Keratinocyte (primary cell): ENCODE results near the gene SYNJ2. TPM values are rescaled to one million over a fixed set of nuclear protein-coding genes. Genes with fewer than 3 reads are reported as not detected.
A peak's percentile ranks its signal among the peaks of the same experiment; 100 is the strongest.

ENCODE experiments used
- DNase-seq: peaks from one replicate; pipeline ENCODE4 v3.0.0-alpha.2; 2011; ENCODE audit warnings: low read depth, missing footprints, low spot score
- FAIRE-seq: peaks from 2 replicates; lab custom pipeline; 2011; peaks lifted over from hg19 to GRCh38; lab: Jason Lieb, UNC
- H2AFZ ChIP-seq: 2 replicates; pipeline ENCODE4 v1.6.0; 2012; ENCODE audit warnings: low read length, control low read depth, inconsistent platforms; ENCODE audit not compliant: control insufficient read depth
- H3K27ac ChIP-seq: 2 replicates; pipeline ENCODE4 v1.5.1; 2011; ENCODE audit warnings: low read length; ENCODE audit not compliant: control insufficient read depth, insufficient read depth
- H3K27me3 ChIP-seq: 3 replicates; pipeline ENCODE4 v1.6.0; 2011; ENCODE audit warnings: low read length; ENCODE audit not compliant: control insufficient read depth, insufficient read depth; ENCODE audit errors: extremely low read depth
- H3K36me3 ChIP-seq, 2 experiments: 2 replicates in 1 of 2; 3 replicates in 1 of 2; pipeline ENCODE4 v1.5.1; 2011; ENCODE audit warnings: low read length in 2 of 2, mild to moderate bottlenecking in 1 of 2; ENCODE audit not compliant: control insufficient read depth in 2 of 2, insufficient read depth in 2 of 2; ENCODE audit errors: extremely low read depth in 1 of 2
- H3K4me1 ChIP-seq: 3 replicates; pipeline ENCODE4 v1.5.1; 2011; ENCODE audit warnings: low read length; ENCODE audit not compliant: control insufficient read depth, insufficient read depth; ENCODE audit errors: extremely low read depth
- H3K4me2 ChIP-seq: 3 replicates; pipeline ENCODE4 v1.6.0; 2011; ENCODE audit warnings: low read depth, low read length; ENCODE audit not compliant: control insufficient read depth, insufficient read depth; ENCODE audit errors: extremely low read depth
- H3K4me3 ChIP-seq, 3 experiments: fragments of 200-600 bp in 1 of 3; sonication (generic) in 1 of 3; 2 replicates in 2 of 3; 3 replicates in 1 of 3; pipeline ENCODE4 v1.5.1; 2011 to 2016; ENCODE audit warnings: low read length in 3 of 3, mild to moderate bottlenecking in 3 of 3, control low read depth in 2 of 3, inconsistent platforms in 1 of 3, low read depth in 1 of 3, mixed read lengths in 1 of 3, mixed run types in 1 of 3, moderate library complexity in 1 of 3; ENCODE audit not compliant: control insufficient read depth in 2 of 3, insufficient read depth in 2 of 3; ENCODE audit errors: extremely low read depth in 1 of 3
- H3K79me2 ChIP-seq: 2 replicates; pipeline ENCODE4 v1.6.0; 2012; ENCODE audit warnings: low read length; ENCODE audit not compliant: control insufficient read depth, insufficient read depth
- H3K9ac ChIP-seq: 3 replicates; pipeline ENCODE4 v1.6.0; 2011; ENCODE audit warnings: low read length; ENCODE audit not compliant: control insufficient read depth, insufficient read depth; ENCODE audit errors: extremely low read depth
- H3K9me1 ChIP-seq: 3 replicates; pipeline ENCODE4 v1.6.0; 2011; ENCODE audit warnings: low read length; ENCODE audit not compliant: control insufficient read depth, insufficient read depth; ENCODE audit errors: extremely low read depth
- H3K9me3 ChIP-seq: 2 replicates; pipeline ENCODE4 v1.5.1; 2012; ENCODE audit warnings: low read depth, low read length; ENCODE audit not compliant: control insufficient read depth
- H4K20me1 ChIP-seq: 3 replicates; pipeline ENCODE4 v1.6.0; 2011; ENCODE audit warnings: low read length; ENCODE audit not compliant: control insufficient read depth, insufficient read depth; ENCODE audit errors: extremely low read depth
- EZH2 ChIP-seq: IDR thresholded peaks from one replicate; pipeline ENCODE4 v1.6.1; 2012; ENCODE audit warnings: inconsistent platforms, mild to moderate bottlenecking, low read length, moderate library complexity
- dilution Hi-C: fragments of 300-500 bp; cut with MboI; formaldehyde crosslinking; loops from one replicate; pipeline ENCODE4 v1.7.0; 2020; ENCODE audit warnings: low sequenced_read_pairs; ENCODE audit not compliant: extremely low pct_ligation_motif_present
- polyA plus RNA-seq, 5 experiments: library from polyadenylated mRNA; depleted of rRNA in 3 of 5; stranded (reverse) in 3 of 5; stranded (forward) in 1 of 5; unstranded in 1 of 5; fragments of >200 nt; gene quantifications; 1 replicate in 1 of 5; 2 replicates in 3 of 5; 3 replicates in 1 of 5; pipeline versions ENCODE4 v1.2.1 to v1.2.3, GENCODE V29; 2011 to 2012; ENCODE audit warnings: missing spikeins in 2 of 5, low read depth in 1 of 5, low replicate concordance in 1 of 5
- TF ChIP-seq, protein P1 (sequence below), 3 experiments: IDR thresholded peaks in 1 of 3; conservative IDR thresholded peaks in 1 of 3; optimal IDR thresholded peaks in 1 of 3; 2 replicates in 2 of 3; 3 replicates in 1 of 3; pipeline versions ENCODE3 to v1.5.1; 2011; ENCODE audit warnings: low read length in 3 of 3, mild to moderate bottlenecking in 3 of 3, moderate library complexity in 2 of 3, control low read depth in 1 of 3, inconsistent platforms in 1 of 3; ENCODE audit not compliant: insufficient read depth in 2 of 3; ENCODE audit errors: extremely low read depth in 1 of 3

The SYNJ2 gene
- polyA plus RNA-seq, 1 donor (not counting 4 experiments of a cell fraction or from before 2014, with no cell fraction given): 8.6 TPM

DNA sequence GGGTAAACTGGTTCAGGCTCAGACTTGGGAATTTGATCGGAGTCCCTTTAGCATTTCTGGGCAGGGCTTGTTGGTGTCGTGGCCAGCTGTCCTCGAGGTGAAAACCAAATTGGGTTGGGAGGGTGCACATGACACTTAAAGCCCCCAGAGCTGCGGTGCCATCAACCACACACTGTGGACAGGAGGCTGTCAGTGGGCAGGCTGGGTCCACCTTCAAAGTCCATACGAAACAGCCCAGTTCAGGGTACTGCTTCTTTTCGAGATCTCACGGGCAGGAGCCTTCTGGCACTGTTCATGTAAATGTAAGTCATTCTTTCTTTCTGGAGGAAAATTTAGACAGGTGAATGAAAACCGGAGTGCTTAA lies 7.0 kb downstream of the SYNJ2 start:
- peaks cover 28% of the 10 kb centered on the region for H3K4me1 ChIP-seq
- no peaks in the 10 kb centered on the region for H3K36me3 ChIP-seq
- no peak overlapping the region for H3K4me2 ChIP-seq
- H3K27ac ChIP-seq: no peak overlapping the region
- no peaks in the 10 kb centered on the region for H3K27me3 ChIP-seq
- H2AFZ ChIP-seq: no peak overlapping the region
- TF ChIP-seq, protein P1, sequence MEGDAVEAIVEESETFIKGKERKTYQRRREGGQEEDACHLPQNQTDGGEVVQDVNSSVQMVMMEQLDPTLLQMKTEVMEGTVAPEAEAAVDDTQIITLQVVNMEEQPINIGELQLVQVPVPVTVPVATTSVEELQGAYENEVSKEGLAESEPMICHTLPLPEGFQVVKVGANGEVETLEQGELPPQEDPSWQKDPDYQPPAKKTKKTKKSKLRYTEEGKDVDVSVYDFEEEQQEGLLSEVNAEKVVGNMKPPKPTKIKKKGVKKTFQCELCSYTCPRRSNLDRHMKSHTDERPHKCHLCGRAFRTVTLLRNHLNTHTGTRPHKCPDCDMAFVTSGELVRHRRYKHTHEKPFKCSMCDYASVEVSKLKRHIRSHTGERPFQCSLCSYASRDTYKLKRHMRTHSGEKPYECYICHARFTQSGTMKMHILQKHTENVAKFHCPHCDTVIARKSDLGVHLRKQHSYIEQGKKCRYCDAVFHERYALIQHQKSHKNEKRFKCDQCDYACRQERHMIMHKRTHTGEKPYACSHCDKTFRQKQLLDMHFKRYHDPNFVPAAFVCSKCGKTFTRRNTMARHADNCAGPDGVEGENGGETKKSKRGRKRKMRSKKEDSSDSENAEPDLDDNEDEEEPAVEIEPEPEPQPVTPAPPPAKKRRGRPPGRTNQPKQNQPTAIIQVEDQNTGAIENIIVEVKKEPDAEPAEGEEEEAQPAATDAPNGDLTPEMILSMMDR (optimal IDR thresholded peaks at IDR 0.05 in 1 of 3, IDR thresholded peaks at IDR 0.05 in 1 of 3, conservative IDR thresholded peaks at IDR 0.05 in 1 of 3; ENCODE audit: extremely low read depth in 1 of 3, insufficient read depth in 2 of 3, low read length in 3 of 3): no peak
- TF ChIP-seq EZH2: no peak
- peaks cover 8% of the 10 kb centered on the region for H3K9me1 ChIP-seq
- H3K9ac ChIP-seq: no peak overlapping the region
- DNase-seq (no peak), FAIRE-seq (no peak)
- peaks cover 72% of the 10 kb centered on the region for H3K79me2 ChIP-seq
- no peaks in the 10 kb centered on the region for H3K9me3 ChIP-seq
- H3K4me3 ChIP-seq: no peak overlapping the region
- dilution Hi-C loops: no loop called here
- H4K20me1 ChIP-seq: peaks cover 10% of the 10 kb centered on the region

- H3K4me1 ChIP-seq: peaks cover 26% of the 10 kb centered on the region
- peak overlapping the region; percentile 9 for H3K9ac ChIP-seq
Observed at GRCh38 chr6:157989541-157990289, 8.1 kb downstream of the SYNJ2 start.

More at GRCh38 chr6:157989541-157990289, 8.1 kb downstream of the SYNJ2 start:
- peak overlapping the region; percentile 73 for H3K4me2 ChIP-seq
- H3K27ac ChIP-seq: no peak overlapping the region
- no peak for FAIRE-seq
- H3K36me3 ChIP-seq: no peaks in the 10 kb centered on the region
- H3K9me1 ChIP-seq: peaks cover 8% of the 10 kb centered on the region
- H2AFZ ChIP-seq: no peak overlapping the region
- DNase-seq: no peak
- TF ChIP-seq EZH2: no peak
- TF ChIP-seq, protein P1 (optimal IDR thresholded peaks at IDR 0.05 in 1 of 3, IDR thresholded peaks at IDR 0.05 in 1 of 3, conservative IDR thresholded peaks at IDR 0.05 in 1 of 3; ENCODE audit: extremely low read depth in 1 of 3, insufficient read depth in 2 of 3, low read length in 3 of 3): no peak
- H4K20me1 ChIP-seq: peaks cover 7% of the 10 kb centered on the region
- peaks cover 70% of the 10 kb centered on the region for H3K79me2 ChIP-seq
- H3K4me3 ChIP-seq: peak overlapping the region in 1 of 3 experiments; percentile 32
- no peaks in the 10 kb centered on the region for H3K9me3 ChIP-seq
- dilution Hi-C loops: no loop called here
- no peaks in the 10 kb centered on the region for H3K27me3 ChIP-seq
